GM12892 (cell line): ENCODE data around the gene MED22.

Experiments used
- POLR2A ChIP-seq: IDR thresholded peaks from 2 replicates; pipeline ENCODE4 v1.6.1; 2011; ENCODE audit warnings: low read depth, low read length, control low read depth
- POLR2AphosphoS5 ChIP-seq: IDR thresholded peaks from 2 replicates; pipeline ENCODE4 v1.6.1; 2011; ENCODE audit warnings: low read depth, low read length, control low read depth
- TAF1 ChIP-seq: IDR thresholded peaks from 2 replicates; pipeline ENCODE4 v1.6.1; 2011; ENCODE audit warnings: low read depth, mild to moderate bottlenecking, control low read depth, low read length, borderline replicate concordance

GRCh38 chr9:133389562-133389961, 41.6 kb upstream of the MED22 start:
- TF ChIP-seq POLR2A (no peak), POLR2AphosphoS5 (no peak), TAF1 (no peak)
